ENCODE results near the gene CCDC30. TPM values are rescaled to one million over a fixed set of nuclear protein-coding genes. Genes with fewer than 3 reads are reported as not detected.
"Not testable (repeated sequence)": the region's sequence is repeated elsewhere in the genome, so short reads cannot be mapped to it uniquely, and the experiment has no call there.

Gene CCDC30
- polyA plus RNA-seq, 1 donor (not counting 4 experiments of a cell fraction or from before 2014, with no cell fraction given) = 0.35 TPM

DNA sequence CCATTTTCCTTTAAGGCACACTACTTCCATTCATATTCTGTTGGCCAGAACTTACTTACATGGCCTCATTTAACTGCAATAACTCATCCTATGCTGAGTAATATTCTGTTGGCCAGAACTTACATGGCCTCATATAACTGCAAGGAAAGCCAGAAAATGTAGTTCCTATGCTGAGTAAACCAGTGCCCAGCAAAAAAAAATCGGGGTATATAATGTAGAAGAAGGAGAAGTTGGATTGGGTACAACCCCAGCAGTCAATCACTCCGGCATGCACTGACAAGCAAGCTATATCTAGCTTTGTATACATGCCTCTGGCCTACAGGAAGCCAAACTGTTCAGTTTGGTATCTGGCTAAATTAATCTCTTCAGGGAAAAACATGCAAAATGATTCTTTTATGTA is 155.8 kb downstream of the CCDC30 start:
- H3K9me3 ChIP-seq (ENCODE audit: control insufficient read depth, low read depth, low read length) = no peaks in the 10 kb centered on the region
- H3K36me3 ChIP-seq (ENCODE audit: control insufficient read depth in 2 of 2, extremely low read depth in 1 of 2, insufficient read depth in 2 of 2, low read length in 2 of 2) = no peaks in the 10 kb centered on the region
- H3K4me3 ChIP-seq (ENCODE audit: control insufficient read depth in 2 of 3, extremely low read depth in 1 of 3, insufficient read depth in 2 of 3, low read depth in 1 of 3, low read length in 3 of 3) = no peak overlapping the region
- DNase-seq (ENCODE audit: low read depth, low spot score) (no peak), FAIRE-seq (peak; percentile 77)
- H3K9me1 ChIP-seq (ENCODE audit: control insufficient read depth, extremely low read depth, insufficient read depth, low read length) = no peaks in the 10 kb centered on the region
- H2AFZ ChIP-seq (ENCODE audit: control insufficient read depth, low read length) = peak overlapping the region; percentile 33
- no peaks in the 10 kb centered on the region for H3K27me3 ChIP-seq (ENCODE audit: control insufficient read depth, extremely low read depth, insufficient read depth, low read length)
- peaks cover 10% of the 10 kb centered on the region for H3K4me1 ChIP-seq (ENCODE audit: control insufficient read depth, extremely low read depth, insufficient read depth, low read length)
- no peaks in the 10 kb centered on the region for H3K79me2 ChIP-seq (ENCODE audit: control insufficient read depth, insufficient read depth, low read length)
- no peaks in the 10 kb centered on the region for H4K20me1 ChIP-seq (ENCODE audit: control insufficient read depth, extremely low read depth, insufficient read depth, low read length)
- no peak overlapping the region for H3K27ac ChIP-seq (ENCODE audit: control insufficient read depth, insufficient read depth, low read length)
- TF ChIP-seq, protein P1, sequence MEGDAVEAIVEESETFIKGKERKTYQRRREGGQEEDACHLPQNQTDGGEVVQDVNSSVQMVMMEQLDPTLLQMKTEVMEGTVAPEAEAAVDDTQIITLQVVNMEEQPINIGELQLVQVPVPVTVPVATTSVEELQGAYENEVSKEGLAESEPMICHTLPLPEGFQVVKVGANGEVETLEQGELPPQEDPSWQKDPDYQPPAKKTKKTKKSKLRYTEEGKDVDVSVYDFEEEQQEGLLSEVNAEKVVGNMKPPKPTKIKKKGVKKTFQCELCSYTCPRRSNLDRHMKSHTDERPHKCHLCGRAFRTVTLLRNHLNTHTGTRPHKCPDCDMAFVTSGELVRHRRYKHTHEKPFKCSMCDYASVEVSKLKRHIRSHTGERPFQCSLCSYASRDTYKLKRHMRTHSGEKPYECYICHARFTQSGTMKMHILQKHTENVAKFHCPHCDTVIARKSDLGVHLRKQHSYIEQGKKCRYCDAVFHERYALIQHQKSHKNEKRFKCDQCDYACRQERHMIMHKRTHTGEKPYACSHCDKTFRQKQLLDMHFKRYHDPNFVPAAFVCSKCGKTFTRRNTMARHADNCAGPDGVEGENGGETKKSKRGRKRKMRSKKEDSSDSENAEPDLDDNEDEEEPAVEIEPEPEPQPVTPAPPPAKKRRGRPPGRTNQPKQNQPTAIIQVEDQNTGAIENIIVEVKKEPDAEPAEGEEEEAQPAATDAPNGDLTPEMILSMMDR (optimal IDR thresholded peaks at IDR 0.05 in 1 of 3, IDR thresholded peaks at IDR 0.05 in 1 of 3, conservative IDR thresholded peaks at IDR 0.05 in 1 of 3; ENCODE audit: extremely low read depth in 1 of 3, insufficient read depth in 2 of 3, low read length in 3 of 3) = no peak
- TF ChIP-seq EZH2 (IDR thresholded peaks at IDR 0.05; ENCODE audit: low read length) = no peak
- no peak overlapping the region for H3K9ac ChIP-seq (ENCODE audit: control insufficient read depth, extremely low read depth, insufficient read depth, low read length)
- dilution Hi-C loops (cut with MboI; ENCODE audit: extremely low pct_ligation_motif_present, low sequenced_read_pairs) = no loop called here
- peak overlapping the region; percentile 5 for H3K4me2 ChIP-seq (ENCODE audit: control insufficient read depth, extremely low read depth, insufficient read depth, low read depth, low read length)

DNA sequence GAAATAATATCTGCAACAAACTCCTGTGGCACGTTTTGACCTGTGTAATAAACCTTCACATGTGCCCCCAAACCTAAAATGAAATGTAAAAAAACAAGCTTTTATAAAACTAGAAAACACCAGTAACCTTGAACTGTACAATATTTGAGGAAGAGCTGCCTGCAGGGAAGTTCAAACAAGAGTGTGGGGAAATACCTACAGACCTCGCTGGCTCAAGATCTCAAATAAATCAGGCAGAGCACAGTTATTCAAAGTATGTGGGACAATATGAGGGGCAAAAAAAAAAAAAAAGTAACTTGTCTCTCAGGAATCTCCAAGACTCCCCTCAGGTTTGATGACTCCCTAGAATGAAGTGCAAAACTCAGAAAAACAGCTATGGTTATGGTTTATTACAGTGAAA is 157.2 kb downstream of the CCDC30 start:
- Histone ChIP-seq H2AFZ (ENCODE audit: control insufficient read depth, low read length) (no peak overlapping the region), H3K4me1 (ENCODE audit: control insufficient read depth, extremely low read depth, insufficient read depth, low read length) (peaks cover 10% of the 10 kb centered on the region), H4K20me1 (ENCODE audit: control insufficient read depth, extremely low read depth, insufficient read depth, low read length) (no peaks in the 10 kb centered on the region), H3K4me3 (ENCODE audit: control insufficient read depth in 2 of 3, extremely low read depth in 1 of 3, insufficient read depth in 2 of 3, low read depth in 1 of 3, low read length in 3 of 3) (no peak overlapping the region), H3K27ac (ENCODE audit: control insufficient read depth, insufficient read depth, low read length) (no peak overlapping the region), H3K4me2 (ENCODE audit: control insufficient read depth, extremely low read depth, insufficient read depth, low read depth, low read length) (no peak overlapping the region), H3K9me1 (ENCODE audit: control insufficient read depth, extremely low read depth, insufficient read depth, low read length) (no peaks in the 10 kb centered on the region), H3K9ac (ENCODE audit: control insufficient read depth, extremely low read depth, insufficient read depth, low read length) (no peak overlapping the region), H3K36me3 (ENCODE audit: control insufficient read depth in 2 of 2, extremely low read depth in 1 of 2, insufficient read depth in 2 of 2, low read length in 2 of 2) (no peaks in the 10 kb centered on the region), H3K27me3 (ENCODE audit: control insufficient read depth, extremely low read depth, insufficient read depth, low read length) (no peaks in the 10 kb centered on the region), H3K9me3 (ENCODE audit: control insufficient read depth, low read depth, low read length) (no peaks in the 10 kb centered on the region), H3K79me2 (ENCODE audit: control insufficient read depth, insufficient read depth, low read length) (no peaks in the 10 kb centered on the region)
- FAIRE-seq = no peak
- TF ChIP-seq, protein P1 (optimal IDR thresholded peaks at IDR 0.05 in 1 of 3, IDR thresholded peaks at IDR 0.05 in 1 of 3, conservative IDR thresholded peaks at IDR 0.05 in 1 of 3; ENCODE audit: extremely low read depth in 1 of 3, insufficient read depth in 2 of 3, low read length in 3 of 3) = no peak
- TF ChIP-seq EZH2 (IDR thresholded peaks at IDR 0.05; ENCODE audit: low read length) = no peak
- dilution Hi-C loops (cut with MboI; ENCODE audit: extremely low pct_ligation_motif_present, low sequenced_read_pairs) = no loop called here
- no peak for DNase-seq (ENCODE audit: low read depth, low spot score)

DNA sequence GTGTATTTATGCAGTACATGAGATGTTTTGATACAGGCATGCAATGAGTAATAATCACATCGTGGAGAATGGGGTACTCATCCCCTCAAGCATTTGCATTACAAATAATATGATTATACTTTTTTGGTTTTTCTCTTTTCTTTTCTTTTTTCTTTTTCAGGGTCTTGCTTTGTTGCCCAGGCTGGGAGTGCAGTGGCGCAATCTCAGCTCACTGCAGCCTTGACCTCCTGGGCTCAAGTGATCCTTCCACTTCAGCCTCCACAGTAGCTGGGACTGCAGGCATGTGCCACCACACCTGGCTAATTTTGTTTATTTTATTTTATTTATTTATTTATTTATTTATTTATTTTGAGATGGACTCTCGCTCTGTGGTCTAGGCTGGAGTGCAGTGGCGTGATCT is 158.1 kb downstream of the CCDC30 start:
- H3K9me1 ChIP-seq (ENCODE audit: control insufficient read depth, extremely low read depth, insufficient read depth, low read length); H2AFZ ChIP-seq (ENCODE audit: control insufficient read depth, low read length); H3K4me2 ChIP-seq (ENCODE audit: control insufficient read depth, extremely low read depth, insufficient read depth, low read depth, low read length); H3K27me3 ChIP-seq (ENCODE audit: control insufficient read depth, extremely low read depth, insufficient read depth, low read length); H3K9me3 ChIP-seq (ENCODE audit: control insufficient read depth, low read depth, low read length); DNase-seq (ENCODE audit: low read depth, low spot score); H3K36me3 ChIP-seq (ENCODE audit: control insufficient read depth in 2 of 2, extremely low read depth in 1 of 2, insufficient read depth in 2 of 2, low read length in 2 of 2); H3K4me3 ChIP-seq (ENCODE audit: control insufficient read depth in 2 of 3, extremely low read depth in 1 of 3, insufficient read depth in 2 of 3, low read depth in 1 of 3, low read length in 3 of 3); H3K27ac ChIP-seq (ENCODE audit: control insufficient read depth, insufficient read depth, low read length); FAIRE-seq; H3K79me2 ChIP-seq (ENCODE audit: control insufficient read depth, insufficient read depth, low read length); dilution Hi-C loops (cut with MboI; ENCODE audit: extremely low pct_ligation_motif_present, low sequenced_read_pairs); H3K9ac ChIP-seq (ENCODE audit: control insufficient read depth, extremely low read depth, insufficient read depth, low read length); H4K20me1 ChIP-seq (ENCODE audit: control insufficient read depth, extremely low read depth, insufficient read depth, low read length); H3K4me1 ChIP-seq (ENCODE audit: control insufficient read depth, extremely low read depth, insufficient read depth, low read length): not testable (repeated sequence)

DNA sequence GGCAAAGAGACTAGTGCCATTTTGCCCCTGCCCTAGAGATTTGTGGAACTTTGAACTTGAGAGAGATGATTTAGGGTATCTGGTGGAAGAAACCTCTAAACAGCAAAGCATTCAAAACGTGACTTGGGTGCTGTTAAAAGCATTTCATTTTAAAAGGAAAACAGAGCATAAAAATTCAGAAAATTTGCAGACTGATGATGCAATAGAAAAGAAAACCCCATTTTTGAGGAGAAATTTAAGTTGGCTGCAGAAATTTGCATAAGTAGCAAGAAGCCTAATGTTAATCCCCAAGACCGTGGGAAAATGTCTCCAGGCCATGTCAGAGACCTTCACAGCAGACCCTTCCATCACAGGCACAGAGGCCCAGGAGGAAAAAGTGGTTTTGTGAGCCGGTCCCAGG is 164.1 kb downstream of the CCDC30 start:
- DNase-seq (ENCODE audit: low read depth, low spot score); H3K27me3 ChIP-seq (ENCODE audit: control insufficient read depth, extremely low read depth, insufficient read depth, low read length); H3K27ac ChIP-seq (ENCODE audit: control insufficient read depth, insufficient read depth, low read length); H3K9ac ChIP-seq (ENCODE audit: control insufficient read depth, extremely low read depth, insufficient read depth, low read length); H3K9me3 ChIP-seq (ENCODE audit: control insufficient read depth, low read depth, low read length); H3K4me3 ChIP-seq (ENCODE audit: control insufficient read depth in 2 of 3, extremely low read depth in 1 of 3, insufficient read depth in 2 of 3, low read depth in 1 of 3, low read length in 3 of 3); H3K4me2 ChIP-seq (ENCODE audit: control insufficient read depth, extremely low read depth, insufficient read depth, low read depth, low read length); H3K79me2 ChIP-seq (ENCODE audit: control insufficient read depth, insufficient read depth, low read length); dilution Hi-C loops (cut with MboI; ENCODE audit: extremely low pct_ligation_motif_present, low sequenced_read_pairs); H3K9me1 ChIP-seq (ENCODE audit: control insufficient read depth, extremely low read depth, insufficient read depth, low read length); H2AFZ ChIP-seq (ENCODE audit: control insufficient read depth, low read length); FAIRE-seq; H3K4me1 ChIP-seq (ENCODE audit: control insufficient read depth, extremely low read depth, insufficient read depth, low read length); H4K20me1 ChIP-seq (ENCODE audit: control insufficient read depth, extremely low read depth, insufficient read depth, low read length); H3K36me3 ChIP-seq (ENCODE audit: control insufficient read depth in 2 of 2, extremely low read depth in 1 of 2, insufficient read depth in 2 of 2, low read length in 2 of 2): not testable (repeated sequence)

Data from keratinocyte (primary cell).